GM21360 (cell line): ENCODE measurements around the gene DOK6.

Experiments used
- ATAC-seq: cut with Tn5 transposase; IDR thresholded peaks from one replicate; pipeline ENCODE4 v1.9.1; 2021; ENCODE audit warnings: mild to moderate bottlenecking, moderate library complexity; ENCODE audit not compliant: unreplicated experiment

DOK6 gene

GRCh38 chr18:69674966-69675365, 274.3 kb downstream of the DOK6 start:
- no peak for ATAC-seq

GRCh38 chr18:69677595-69677994, 276.9 kb downstream of the DOK6 start:
- ATAC-seq = no peak

GRCh38 chr18:69680123-69680522, 279.4 kb downstream of the DOK6 start:
- ATAC-seq = no peak

- no peak for ATAC-seq
These were observed 282.5 kb downstream of the DOK6 start for GRCh38 chr18:69683176-69683575.

- no peak for ATAC-seq
These were observed 284.1 kb downstream of the DOK6 start for GRCh38 chr18:69684789-69685188.

- no peak for ATAC-seq
These were observed 286.2 kb downstream of the DOK6 start for GRCh38 chr18:69686861-69687260.

- no peak for ATAC-seq
These were observed 288.6 kb downstream of the DOK6 start for GRCh38 chr18:69689121-69689759.

- ATAC-seq = peak; percentile 57
These were observed 290.5 kb downstream of the DOK6 start for GRCh38 chr18:69691008-69691760.

- no peak for ATAC-seq
These were observed 296.4 kb downstream of the DOK6 start for GRCh38 chr18:69697069-69697468.

GRCh38 chr18:69697689-69698088, 297.0 kb downstream of the DOK6 start:
- no peak for ATAC-seq

GRCh38 chr18:69701305-69701704, 300.6 kb downstream of the DOK6 start:
- no peak for ATAC-seq

GRCh38 chr18:69703461-69703860, 302.8 kb downstream of the DOK6 start:
- ATAC-seq = no peak

GRCh38 chr18:69705987-69706386, 305.3 kb downstream of the DOK6 start:
- ATAC-seq = no peak

- no peak for ATAC-seq
These were observed 308.2 kb downstream of the DOK6 start for GRCh38 chr18:69708844-69709243.

GRCh38 chr18:69715191-69715795, 314.6 kb downstream of the DOK6 start:
- ATAC-seq = no peak

- no peak for ATAC-seq
These were observed 316.9 kb downstream of the DOK6 start for GRCh38 chr18:69717586-69717985.

- no peak for ATAC-seq
These were observed 318.3 kb downstream of the DOK6 start for GRCh38 chr18:69718912-69719547.

- no peak for ATAC-seq
These were observed 319.7 kb downstream of the DOK6 start for GRCh38 chr18:69720422-69720821.

GRCh38 chr18:69723434-69723833, 322.7 kb downstream of the DOK6 start:
- ATAC-seq = no peak

- no peak for ATAC-seq
These were observed 324.3 kb downstream of the DOK6 start for GRCh38 chr18:69725009-69725408.

GRCh38 chr18:69725855-69726508, 325.3 kb downstream of the DOK6 start:
- ATAC-seq = no peak
